Measurements from ENCODE around the gene NRXN3. TPM values are rescaled to one million over a fixed set of nuclear protein-coding genes. Genes with fewer than 3 reads are reported as not detected.

Gene NRXN3
- total RNA-seq, 2 experiments from 2014 or later, result not detected

- POLR2A ChIA-PET, result no interaction called here
These were observed 149.2 kb downstream of the NRXN3 start for GRCh38 chr14:78319406-78319805.

GRCh38 chr14:78319887-78320635, 149.9 kb downstream of the NRXN3 start:
- Histone ChIP-seq H3K9me2 (ENCODE audit: insufficient read depth, low read length) (no peaks in the 10 kb centered on the region), H2AFZ (ENCODE audit: low read length) (no peak overlapping the region), H4K20me1 (ENCODE audit: insufficient read depth, low read length) (no peaks in the 10 kb centered on the region), H3K4me2 (ENCODE audit: low read length) (no peak overlapping the region), H3K9me3 (ENCODE audit: low read length) (no peaks in the 10 kb centered on the region), H3K27ac (ENCODE audit: low read depth, low read length, poor library complexity, severe bottlenecking) (no peak overlapping the region), H3K4me3 (ENCODE audit: low read depth, low read length, poor library complexity, severe bottlenecking) (no peak overlapping the region), H3K4me1 (ENCODE audit: insufficient read depth, low read length, poor library complexity, severe bottlenecking) (no peaks in the 10 kb centered on the region), H3K79me2 (ENCODE audit: insufficient read depth, low read depth, low read length) (no peaks in the 10 kb centered on the region), H3K36me3 (ENCODE audit: insufficient read depth, low read length) (no peaks in the 10 kb centered on the region)
- intact Hi-C loops (cut with micrococcal nuclease; ENCODE audit: unreplicated experiment), result no loop called here
- POLR2A ChIA-PET, result no interaction called here
- BruUV-seq (replicated peaks), result no TSS peak
- DNase-seq (ENCODE audit: low spot score), result no peak
- CTCF ChIA-PET (ENCODE audit: unreplicated experiment), result interaction anchor here (0.5 kb wide), 1 partner anchor 45 kb away, joined by 3 read pairs; no protein-coding TSS in a partner anchor
- no peak for TF ChIP-seq EZH2phosphoT487 (IDR thresholded peaks at IDR 0.05; ENCODE audit: borderline replicate concordance, low read depth, low read length)
- no peak for TF ChIP-seq CTCF (conservative IDR thresholded peaks at IDR 0.05; ENCODE audit: low read length)

More at GRCh38 chr14:78319406-78319805, 149.2 kb downstream of the NRXN3 start:
- no peaks in the 10 kb centered on the region for H3K9me3 ChIP-seq (ENCODE audit: low read length)
- H3K4me2 ChIP-seq (ENCODE audit: low read length), result no peak overlapping the region
- H3K4me1 ChIP-seq (ENCODE audit: insufficient read depth, low read length, poor library complexity, severe bottlenecking), result no peaks in the 10 kb centered on the region
- H2AFZ ChIP-seq (ENCODE audit: low read length), result no peak overlapping the region
- no peak for DNase-seq (ENCODE audit: low spot score)
- H3K27ac ChIP-seq (ENCODE audit: low read depth, low read length, poor library complexity, severe bottlenecking), result no peak overlapping the region
- no TSS peak for BruUV-seq (replicated peaks)
- H3K79me2 ChIP-seq (ENCODE audit: insufficient read depth, low read depth, low read length), result no peaks in the 10 kb centered on the region
- H3K9me2 ChIP-seq (ENCODE audit: insufficient read depth, low read length), result no peaks in the 10 kb centered on the region
- no peaks in the 10 kb centered on the region for H4K20me1 ChIP-seq (ENCODE audit: insufficient read depth, low read length)
- TF ChIP-seq CTCF (conservative IDR thresholded peaks at IDR 0.05; ENCODE audit: low read length), result no peak
- no peak for TF ChIP-seq EZH2phosphoT487 (IDR thresholded peaks at IDR 0.05; ENCODE audit: borderline replicate concordance, low read depth, low read length)
- CTCF ChIA-PET (ENCODE audit: unreplicated experiment), result interaction anchor here (0.5 kb wide), 1 partner anchor 45 kb away, joined by 3 read pairs; no protein-coding TSS in a partner anchor
- no peak overlapping the region for H3K4me3 ChIP-seq (ENCODE audit: low read depth, low read length, poor library complexity, severe bottlenecking)
- no peaks in the 10 kb centered on the region for H3K36me3 ChIP-seq (ENCODE audit: insufficient read depth, low read length)
- intact Hi-C loops (cut with micrococcal nuclease; ENCODE audit: unreplicated experiment), result no loop called here

GRCh38 chr14:78324353-78324752, 154.2 kb downstream of the NRXN3 start:
- H3K9me2 ChIP-seq (ENCODE audit: insufficient read depth, low read length), result no peaks in the 10 kb centered on the region
- H4K20me1 ChIP-seq (ENCODE audit: insufficient read depth, low read length), result no peaks in the 10 kb centered on the region
- H3K4me3 ChIP-seq (ENCODE audit: low read depth, low read length, poor library complexity, severe bottlenecking), result no peak overlapping the region
- no peak overlapping the region for H3K27ac ChIP-seq (ENCODE audit: low read depth, low read length, poor library complexity, severe bottlenecking)
- intact Hi-C loops (cut with micrococcal nuclease; ENCODE audit: unreplicated experiment), result no loop called here
- TF ChIP-seq CTCF (conservative IDR thresholded peaks at IDR 0.05; ENCODE audit: low read length), result no peak
- no peak for TF ChIP-seq EZH2phosphoT487 (IDR thresholded peaks at IDR 0.05; ENCODE audit: borderline replicate concordance, low read depth, low read length)
- no peaks in the 10 kb centered on the region for H3K4me1 ChIP-seq (ENCODE audit: insufficient read depth, low read length, poor library complexity, severe bottlenecking)
- no peaks in the 10 kb centered on the region for H3K79me2 ChIP-seq (ENCODE audit: insufficient read depth, low read depth, low read length)
- H2AFZ ChIP-seq (ENCODE audit: low read length), result no peak overlapping the region
- POLR2A ChIA-PET, result no interaction called here
- no TSS peak for BruUV-seq (replicated peaks)
- H3K36me3 ChIP-seq (ENCODE audit: insufficient read depth, low read length), result no peaks in the 10 kb centered on the region
- no peaks in the 10 kb centered on the region for H3K9me3 ChIP-seq (ENCODE audit: low read length)
- CTCF ChIA-PET (ENCODE audit: unreplicated experiment), result no interaction called here
- no peak overlapping the region for H3K4me2 ChIP-seq (ENCODE audit: low read length)
- DNase-seq (ENCODE audit: low spot score), result no peak
